ENCODE results near the gene SNX14.
"Not testable (repeated sequence)": the region's sequence is repeated elsewhere in the genome, so short reads cannot be mapped to it uniquely, and the experiment has no call there.

SNX14 gene

DNA sequence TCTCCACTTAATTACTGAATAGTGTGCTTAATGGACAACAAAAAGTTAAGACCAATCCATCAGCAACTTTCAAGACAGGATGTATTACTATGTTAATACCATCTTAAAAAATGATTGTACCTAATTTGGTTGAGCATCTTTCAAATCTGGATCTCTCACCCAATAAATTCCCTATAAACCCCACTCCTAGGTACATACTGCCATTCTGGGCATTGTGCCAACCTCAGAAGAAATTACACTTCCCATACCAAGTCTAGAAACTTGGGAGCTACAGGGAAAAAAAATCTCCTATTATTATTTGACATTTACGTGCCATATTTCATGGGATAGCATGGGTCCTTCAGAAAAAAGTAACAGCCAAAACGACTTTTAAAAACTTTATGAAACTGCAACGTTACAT lies 43.9 kb upstream of the SNX14 start:
- H3K9me2 ChIP-seq (replicated peaks; ENCODE audit: insufficient read depth, low read length), result no peaks in the 10 kb centered on the region
- TF ChIP-seq CTCF (IDR thresholded peaks at IDR 0.05; ENCODE audit: low read length) (no peak), EZH2phosphoT487 (IDR thresholded peaks at IDR 0.05; ENCODE audit: low read length) (no peak), EZH2 (optimal IDR thresholded peaks at IDR 0.05; ENCODE audit: low read depth, low read length) (no peak)
- no peaks in the 10 kb centered on the region for H3K27me3 ChIP-seq (replicated peaks; ENCODE audit: insufficient read depth, low read length)
- H2AFZ ChIP-seq (ENCODE audit: low read length), result no peak overlapping the region
- no peaks in the 10 kb centered on the region for H3K9me3 ChIP-seq (replicated peaks; ENCODE audit: insufficient read depth, low read length)
- H3F3A ChIP-seq (ENCODE audit: insufficient read depth, low read length), result peaks cover 2% of the 10 kb centered on the region; the same call in 1 of the 2 replicates
- no peak for DNase-seq
- H3K27ac ChIP-seq (ENCODE audit: low read length), result no peak overlapping the region
- H3K36me3 ChIP-seq (replicated peaks; ENCODE audit: insufficient read depth, low read length), result peaks cover 21% of the 10 kb centered on the region; the same call in 1 of the 2 replicates
- H3K79me2 ChIP-seq (ENCODE audit: low read length), result peaks cover 98% of the 10 kb centered on the region
- H3K9ac ChIP-seq (ENCODE audit: low read length), result no peak overlapping the region
- no peak overlapping the region for H3K4me2 ChIP-seq (ENCODE audit: low read depth, low read length)
- peaks cover 13% of the 10 kb centered on the region for H3K4me1 ChIP-seq (ENCODE audit: low read length)
- H4K20me1 ChIP-seq (ENCODE audit: insufficient read depth, low read length), result peaks cover 54% of the 10 kb centered on the region
- no peak overlapping the region for H3K4me3 ChIP-seq (ENCODE audit: low read length)

DNA sequence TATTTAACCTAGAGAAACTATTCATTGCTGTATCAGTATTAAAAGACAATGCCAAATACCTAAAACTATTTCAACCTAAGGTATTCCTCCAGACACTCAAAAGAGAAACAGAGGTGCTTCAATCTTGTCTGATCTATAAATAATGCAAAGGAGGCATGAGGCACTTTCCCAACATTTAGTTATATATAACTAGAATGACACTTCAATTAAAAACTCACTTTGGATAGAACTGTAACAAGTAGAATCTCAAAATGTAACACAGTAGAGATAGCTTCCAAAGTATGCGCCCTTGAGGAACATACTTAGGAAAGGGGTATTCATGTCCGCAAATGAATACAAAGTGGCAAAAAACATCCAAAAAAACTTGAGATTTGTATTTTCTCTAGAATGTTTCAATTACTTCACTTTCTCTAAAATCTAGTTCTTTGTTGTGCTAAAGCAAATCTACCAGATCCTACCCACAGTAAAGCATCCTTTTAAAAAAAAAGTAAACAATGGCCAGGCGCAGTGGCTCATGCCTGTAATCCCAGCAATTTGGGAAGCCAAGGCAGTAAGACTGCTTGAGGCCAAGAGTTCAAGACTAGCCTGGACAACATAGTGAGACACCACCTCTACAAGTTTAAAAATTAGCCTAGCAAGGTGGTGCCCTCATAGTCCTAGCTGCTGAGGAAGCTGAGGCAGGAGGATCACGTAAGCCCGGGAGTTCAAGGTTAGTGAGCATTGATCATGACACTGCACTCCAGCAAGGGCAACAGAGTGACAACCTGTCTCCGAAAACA lies 38.7 kb upstream of the SNX14 start:
- Histone ChIP-seq H3F3A (ENCODE audit: insufficient read depth, low read length) (no peaks in the 10 kb centered on the region; the same call in 1 of the 2 replicates), H3K4me2 (ENCODE audit: low read depth, low read length) (no peak overlapping the region), H3K27ac (ENCODE audit: low read length) (no peak overlapping the region), H3K4me1 (ENCODE audit: low read length) (no peaks in the 10 kb centered on the region), H3K4me3 (ENCODE audit: low read length) (no peak overlapping the region), H2AFZ (ENCODE audit: low read length) (no peak overlapping the region), H4K20me1 (ENCODE audit: insufficient read depth, low read length) (peaks cover 41% of the 10 kb centered on the region), H3K9me2 (replicated peaks; ENCODE audit: insufficient read depth, low read length) (no peaks in the 10 kb centered on the region), H3K36me3 (replicated peaks; ENCODE audit: insufficient read depth, low read length) (peaks cover 15% of the 10 kb centered on the region), H3K9me3 (replicated peaks; ENCODE audit: insufficient read depth, low read length) (no peaks in the 10 kb centered on the region), H3K9ac (ENCODE audit: low read length) (no peak overlapping the region), H3K79me2 (ENCODE audit: low read length) (peaks cover 98% of the 10 kb centered on the region), H3K27me3 (replicated peaks; ENCODE audit: insufficient read depth, low read length) (no peaks in the 10 kb centered on the region)
- no peak for DNase-seq
- no peak for TF ChIP-seq CTCF (IDR thresholded peaks at IDR 0.05; ENCODE audit: low read length)

DNA sequence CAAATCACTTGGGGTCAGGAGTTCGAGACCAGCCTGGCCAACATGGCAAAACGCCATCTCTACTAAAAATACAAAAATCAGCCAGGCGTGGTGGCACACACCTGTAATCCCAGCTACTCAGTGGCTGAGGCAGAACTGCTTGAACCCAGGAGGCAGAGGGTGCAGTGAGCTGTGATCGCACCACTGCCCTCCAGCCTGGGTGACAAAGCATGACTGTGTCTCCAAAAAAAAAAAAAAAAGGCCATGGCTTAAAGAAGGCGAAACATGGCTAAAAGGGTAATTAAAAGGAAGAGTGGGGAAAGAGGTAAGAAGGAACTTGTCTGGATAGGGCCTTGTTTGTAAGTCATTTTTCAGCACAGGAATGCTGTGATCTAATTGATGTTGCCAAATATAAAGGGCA lies 37.5 kb upstream of the SNX14 start:
- H3K27me3 ChIP-seq (replicated peaks; ENCODE audit: insufficient read depth, low read length); H3K4me3 ChIP-seq (ENCODE audit: low read length); H3K9ac ChIP-seq (ENCODE audit: low read length); H3K27ac ChIP-seq (ENCODE audit: low read length); H3K4me2 ChIP-seq (ENCODE audit: low read depth, low read length); H3K4me1 ChIP-seq (ENCODE audit: low read length); DNase-seq; H2AFZ ChIP-seq (ENCODE audit: low read length); H3K9me3 ChIP-seq (replicated peaks; ENCODE audit: insufficient read depth, low read length); H3K9me2 ChIP-seq (replicated peaks; ENCODE audit: insufficient read depth, low read length); H3F3A ChIP-seq (ENCODE audit: insufficient read depth, low read length): not testable (repeated sequence)
- H3K36me3 ChIP-seq (replicated peaks; ENCODE audit: insufficient read depth, low read length), result peaks cover 11% of the 10 kb centered on the region
- H3K79me2 ChIP-seq (ENCODE audit: low read length), result peaks cover 98% of the 10 kb centered on the region
- peaks cover 41% of the 10 kb centered on the region for H4K20me1 ChIP-seq (ENCODE audit: insufficient read depth, low read length)

DNA sequence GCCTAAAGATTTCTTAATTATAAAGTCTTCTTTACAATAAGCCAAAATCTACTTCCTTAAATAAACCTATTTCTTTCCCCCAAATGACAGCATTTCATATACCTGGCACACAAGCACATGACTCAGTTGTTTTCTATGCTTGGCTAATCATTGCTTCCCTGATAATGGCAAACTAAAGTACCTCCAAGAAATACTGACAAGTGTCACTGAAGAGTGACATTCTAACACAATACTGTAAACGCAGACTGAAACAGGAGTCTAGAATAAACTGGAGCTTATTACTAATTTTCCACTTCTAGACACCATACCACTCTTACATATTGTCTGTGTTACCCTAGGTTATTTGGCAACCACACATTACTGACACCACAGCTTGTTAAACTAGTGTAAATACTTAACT lies 34.7 kb upstream of the SNX14 start:
- DNase-seq, result no peak
- Histone ChIP-seq H3K4me1 (ENCODE audit: low read length) (no peaks in the 10 kb centered on the region), H3K9ac (ENCODE audit: low read length) (no peak overlapping the region), H3K4me3 (ENCODE audit: low read length) (no peak overlapping the region), H3K9me3 (replicated peaks; ENCODE audit: insufficient read depth, low read length) (no peaks in the 10 kb centered on the region), H3K36me3 (replicated peaks; ENCODE audit: insufficient read depth, low read length) (peaks cover 27% of the 10 kb centered on the region), H3K27ac (ENCODE audit: low read length) (no peak overlapping the region), H2AFZ (ENCODE audit: low read length) (no peak overlapping the region), H3K4me2 (ENCODE audit: low read depth, low read length) (no peak overlapping the region), H3F3A (ENCODE audit: insufficient read depth, low read length) (no peaks in the 10 kb centered on the region; the same call in none of the 2 replicates), H4K20me1 (ENCODE audit: insufficient read depth, low read length) (peaks cover 47% of the 10 kb centered on the region), H3K79me2 (ENCODE audit: low read length) (peaks cover 98% of the 10 kb centered on the region), H3K9me2 (replicated peaks; ENCODE audit: insufficient read depth, low read length) (no peaks in the 10 kb centered on the region), H3K27me3 (replicated peaks; ENCODE audit: insufficient read depth, low read length) (no peaks in the 10 kb centered on the region)
- TF ChIP-seq EZH2 (optimal IDR thresholded peaks at IDR 0.05; ENCODE audit: low read depth, low read length), result no peak
- no peak for TF ChIP-seq CTCF (IDR thresholded peaks at IDR 0.05; ENCODE audit: low read length)
- TF ChIP-seq EZH2phosphoT487 (IDR thresholded peaks at IDR 0.05; ENCODE audit: low read length), result no peak

Measured in MM.1S (cell line).